HG03025 (cell line): ENCODE measurements around the gene FAM186B.

Source experiments
- ATAC-seq: cut with Tn5 transposase; IDR thresholded peaks from one replicate; pipeline ENCODE4 v1.9.1; 2021; ENCODE audit warnings: mild to moderate bottlenecking, moderate library complexity; ENCODE audit not compliant: unreplicated experiment, low FRiP score

FAM186B gene

DNA sequence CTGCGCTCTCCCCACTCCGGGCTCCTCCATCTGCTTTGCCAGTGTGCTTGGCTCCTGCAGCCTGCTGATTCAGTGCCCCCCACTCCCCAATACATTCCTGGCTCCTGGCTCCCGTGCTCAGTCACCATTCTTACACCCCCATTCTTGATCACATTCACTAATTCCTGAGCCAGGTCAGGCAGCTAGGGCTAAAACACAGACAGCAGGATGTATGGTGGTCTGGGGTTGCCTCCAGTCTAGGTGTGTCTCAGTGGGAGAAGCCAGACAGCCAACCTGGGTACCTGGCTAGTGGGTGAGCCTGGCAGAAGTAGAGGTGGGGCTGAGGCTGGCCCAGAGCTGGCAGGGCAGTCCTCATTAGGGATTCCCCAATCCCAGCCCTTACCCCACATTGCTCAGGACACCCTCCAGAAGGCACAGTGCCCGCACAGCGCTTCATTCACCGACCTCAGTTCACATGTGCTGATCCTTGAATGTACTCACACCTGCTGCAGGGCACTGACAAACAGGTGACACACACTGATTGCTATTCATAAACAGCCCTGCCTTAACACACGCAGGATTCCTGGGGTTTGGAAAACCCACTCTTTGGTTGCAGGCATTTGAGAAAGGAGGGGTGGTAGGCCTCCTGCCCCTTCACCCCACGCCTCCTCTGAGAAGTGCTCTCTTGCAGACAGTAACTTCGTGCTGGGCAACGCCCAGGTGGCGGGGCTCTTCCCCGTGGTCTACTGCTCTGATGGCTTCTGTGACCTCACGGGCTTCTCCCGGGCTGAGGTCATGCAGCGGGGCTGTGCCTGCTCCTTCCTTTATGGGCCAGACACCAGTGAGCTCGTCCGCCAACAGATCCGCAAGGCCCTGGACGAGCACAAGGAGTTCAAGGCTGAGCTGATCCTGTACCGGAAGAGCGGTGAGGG lies 65.0 kb downstream of the FAM186B start:
- ATAC-seq = no peak

DNA sequence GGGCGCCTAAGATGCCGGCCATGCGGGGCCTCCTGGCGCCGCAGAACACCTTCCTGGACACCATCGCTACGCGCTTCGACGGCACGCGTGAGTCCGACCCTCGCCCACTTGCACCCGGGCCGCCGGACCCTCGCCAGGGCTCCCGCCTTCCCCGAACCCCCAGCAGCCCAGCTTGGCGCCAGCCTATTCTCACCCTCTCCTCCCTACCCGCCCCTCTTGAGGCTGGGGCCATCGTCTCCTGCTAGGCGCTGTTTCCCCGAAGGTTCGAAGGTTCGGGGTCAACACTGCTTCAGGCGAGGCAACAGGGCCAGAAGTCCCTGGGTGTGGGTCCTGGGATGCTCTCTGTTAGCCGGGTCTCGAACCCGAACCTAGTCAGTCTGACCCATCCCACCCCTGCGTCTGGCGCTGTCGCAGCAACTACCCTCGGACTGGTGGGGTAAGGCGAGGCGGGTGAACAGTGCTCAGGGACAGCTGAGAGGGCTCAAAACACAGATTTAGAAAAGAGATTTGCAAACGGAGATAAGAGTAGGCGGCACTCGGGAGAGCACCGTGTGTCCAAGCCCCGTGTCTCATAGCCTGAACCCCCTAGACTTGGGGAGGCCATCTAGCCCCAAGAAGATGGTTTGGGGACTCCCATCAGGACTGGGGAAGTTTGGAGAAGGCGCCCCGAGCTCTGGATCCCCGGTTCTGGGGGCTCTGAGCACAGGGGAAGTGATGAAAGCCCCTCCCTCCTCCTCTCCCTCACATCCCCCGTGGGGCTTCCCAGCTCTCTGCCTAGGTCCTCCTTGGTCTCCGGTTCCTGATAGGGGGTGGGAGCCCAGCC lies 65.8 kb downstream of the FAM186B start:
- no peak for ATAC-seq

DNA sequence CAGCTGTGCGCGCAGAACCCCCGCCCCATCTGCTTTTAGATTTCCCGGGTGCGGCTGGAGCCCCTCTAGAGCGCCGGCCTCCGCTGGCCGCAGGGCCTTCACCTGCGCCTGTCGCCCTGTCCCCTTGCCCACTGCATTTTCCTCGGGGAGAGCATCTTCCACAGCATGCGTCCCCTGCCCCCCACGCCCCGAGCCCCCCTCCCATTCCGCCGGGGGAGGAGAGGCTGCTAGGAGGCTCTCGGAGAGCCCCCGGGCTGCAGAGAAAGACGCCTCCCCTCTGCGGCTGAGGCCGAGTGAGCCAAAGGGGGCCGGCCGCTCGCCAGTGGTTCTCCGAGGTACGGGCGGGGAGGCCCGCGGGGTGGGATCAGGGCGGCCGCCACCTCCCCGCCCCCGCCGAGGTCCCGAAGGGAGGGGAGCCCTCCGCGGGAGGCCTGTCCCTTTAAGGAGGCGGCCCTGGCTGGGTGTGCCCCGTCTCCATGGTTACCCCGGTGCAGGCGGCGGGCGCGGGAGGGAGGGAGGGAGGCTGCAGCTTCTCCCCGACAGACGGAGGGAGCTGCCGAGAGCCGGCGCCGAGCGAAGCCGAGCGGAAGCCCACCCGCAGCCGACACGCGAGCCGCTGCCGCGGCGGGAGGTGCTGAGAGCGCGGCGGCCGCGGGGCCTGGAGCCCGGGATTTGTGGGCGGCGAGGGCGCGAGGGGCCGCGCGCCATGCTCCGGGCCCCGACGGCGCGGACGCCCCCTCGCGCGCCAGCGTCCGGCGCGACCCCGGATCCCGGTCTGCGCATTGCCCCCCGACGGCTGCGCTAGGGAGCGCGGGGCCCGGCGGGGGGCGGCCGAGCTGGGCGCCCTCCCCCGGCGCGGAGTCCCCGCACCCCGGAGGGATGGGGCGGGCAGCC lies 66.7 kb downstream of the FAM186B start, which contains the start of gene KCNH3:
Gene KCNH3 (plus strand): TSS at position 521 of the 894 bp plus-strand sequence. CDS start 387 bp downstream, outside the sequence.
- no peak for ATAC-seq

DNA sequence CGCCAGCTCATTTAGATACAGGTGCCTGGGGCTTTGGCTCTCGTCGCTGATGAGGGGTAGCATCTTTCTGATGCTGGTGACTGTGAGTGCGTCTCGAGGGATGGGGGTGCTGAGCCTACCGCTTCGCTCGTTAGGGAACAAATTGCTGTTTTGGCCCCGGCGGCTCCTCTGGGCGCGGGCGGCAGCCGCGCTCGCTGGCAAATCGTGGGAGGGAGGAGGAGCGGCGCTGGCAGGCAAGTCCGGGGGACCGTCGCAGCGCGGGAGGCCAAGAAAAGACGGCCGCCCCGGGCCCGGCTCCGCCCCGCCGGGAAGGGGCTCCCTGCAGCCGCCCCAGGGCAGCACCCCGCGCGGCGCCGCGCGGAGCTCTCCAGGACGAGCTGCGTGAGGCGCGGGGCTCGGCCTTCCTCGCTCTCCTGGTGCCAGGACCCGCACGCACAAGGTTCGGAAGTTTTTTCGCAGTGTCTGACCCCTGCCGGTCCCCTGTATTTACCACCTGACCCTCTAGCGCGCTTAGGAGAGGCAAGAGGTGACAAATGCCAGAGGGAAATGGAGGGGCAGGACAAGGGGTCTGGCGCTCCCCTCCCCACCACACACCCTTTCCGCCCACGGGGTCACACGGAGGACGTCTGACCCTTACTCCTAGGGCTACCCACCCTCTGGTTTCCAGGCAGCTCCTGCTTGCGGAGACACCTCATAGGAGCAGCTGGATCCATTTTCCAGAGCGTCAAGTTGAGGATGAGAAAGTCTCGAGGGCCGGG lies 67.5 kb downstream of the FAM186B start:
- ATAC-seq = no peak
